HG02623 (cell line): ENCODE measurements around the gene SLC25A33.

Source experiments
- ATAC-seq: cut with Tn5 transposase; IDR thresholded peaks from one replicate; pipeline ENCODE4 v1.9.1; 2021; ENCODE audit warnings: moderate library complexity; ENCODE audit not compliant: unreplicated experiment

The SLC25A33 gene

DNA sequence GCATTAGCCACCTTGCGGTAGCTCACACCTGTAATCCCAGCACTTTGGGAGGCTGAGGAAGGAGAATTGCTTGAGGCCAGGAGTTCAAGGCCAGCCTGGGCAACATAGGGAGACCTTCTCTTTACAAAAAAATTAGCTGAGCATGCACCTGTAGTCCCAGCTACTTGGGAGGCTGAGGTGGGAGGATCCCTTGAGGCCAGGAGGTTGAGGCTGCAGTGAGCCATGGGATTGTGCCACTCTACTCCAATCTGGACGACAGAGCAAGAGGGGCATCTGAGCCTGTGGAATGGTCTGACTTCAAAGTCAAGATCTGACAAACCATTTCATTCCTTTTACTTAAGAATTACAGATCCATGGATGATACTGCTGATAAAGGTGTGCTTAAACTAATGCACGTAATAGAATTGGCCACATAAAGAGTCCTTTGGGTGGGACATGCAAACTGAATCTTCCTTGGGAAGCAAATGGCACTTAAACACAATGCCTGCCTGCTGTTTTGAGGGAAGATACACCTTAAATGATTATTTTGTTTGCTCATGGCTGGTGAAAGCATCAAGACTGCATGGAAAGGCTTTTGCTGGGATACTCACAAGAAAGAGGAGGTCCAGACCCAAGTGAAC, 47.0 kb downstream of the SLC25A33 start:
- no peak for ATAC-seq

DNA sequence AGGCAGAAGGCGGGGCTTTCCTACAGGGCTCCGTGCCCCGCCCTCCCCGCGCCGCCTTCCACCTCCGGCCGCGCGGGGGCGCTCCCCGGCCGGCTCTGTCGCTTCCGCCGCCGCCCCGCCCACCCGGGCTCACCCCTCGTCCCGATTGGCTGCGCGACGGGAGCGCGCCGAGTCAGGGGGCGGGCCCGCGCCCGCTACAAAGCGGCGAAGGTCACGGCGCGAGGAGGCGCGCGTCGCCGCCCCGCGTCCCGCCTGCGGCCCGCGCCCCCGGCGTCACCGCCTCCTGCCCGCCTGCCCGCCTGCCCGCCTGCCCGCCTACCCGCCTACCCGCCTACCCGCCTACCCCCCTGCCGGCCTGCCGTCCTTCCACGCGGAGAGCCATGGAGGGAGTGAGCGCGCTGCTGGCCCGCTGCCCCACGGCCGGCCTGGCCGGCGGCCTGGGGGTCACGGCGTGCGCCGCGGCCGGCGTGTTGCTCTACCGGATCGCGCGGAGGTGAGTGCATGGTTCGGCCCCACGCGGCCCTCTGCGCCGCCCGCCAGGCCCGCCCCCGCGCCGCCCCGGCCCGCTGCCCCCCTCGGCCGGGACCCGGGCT, 49.4 kb downstream of the SLC25A33 start, which contains the start of gene TMEM201:
TMEM201 (plus strand) TSS at position 361 of the 593 bp plus-strand sequence; CDS start at position 381, 20 bp downstream.
- ATAC-seq, result peak; percentile 79

DNA sequence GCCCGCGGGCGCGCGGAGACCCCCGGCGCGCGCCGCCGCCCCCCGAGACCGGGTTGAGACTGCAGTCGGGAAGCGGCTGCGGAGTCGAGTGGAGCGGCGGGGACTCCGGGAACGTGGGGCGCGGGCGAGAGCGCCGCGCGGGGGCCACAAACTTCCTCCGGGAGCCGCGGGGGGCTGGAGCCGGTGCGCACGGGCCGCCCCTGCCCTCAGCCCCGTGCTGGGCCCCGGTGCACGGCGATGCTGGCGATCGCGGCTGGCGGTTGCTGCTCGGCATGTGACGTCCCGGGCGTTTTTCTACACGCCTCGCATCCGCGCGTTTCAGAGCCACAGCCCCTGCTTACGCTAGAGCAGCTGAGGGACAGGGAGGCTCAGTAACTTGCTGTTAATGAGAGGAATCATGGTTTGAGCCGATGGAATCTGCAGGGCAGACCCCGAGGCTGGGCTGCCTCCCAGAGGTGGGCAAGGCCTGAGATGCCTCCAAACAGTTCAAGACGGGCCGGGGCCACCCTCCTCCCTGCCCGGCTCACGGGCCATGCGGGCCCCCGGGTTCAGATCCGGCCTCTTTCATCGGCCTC, 50.0 kb downstream of the SLC25A33 start:
- ATAC-seq, result peak; percentile 12

DNA sequence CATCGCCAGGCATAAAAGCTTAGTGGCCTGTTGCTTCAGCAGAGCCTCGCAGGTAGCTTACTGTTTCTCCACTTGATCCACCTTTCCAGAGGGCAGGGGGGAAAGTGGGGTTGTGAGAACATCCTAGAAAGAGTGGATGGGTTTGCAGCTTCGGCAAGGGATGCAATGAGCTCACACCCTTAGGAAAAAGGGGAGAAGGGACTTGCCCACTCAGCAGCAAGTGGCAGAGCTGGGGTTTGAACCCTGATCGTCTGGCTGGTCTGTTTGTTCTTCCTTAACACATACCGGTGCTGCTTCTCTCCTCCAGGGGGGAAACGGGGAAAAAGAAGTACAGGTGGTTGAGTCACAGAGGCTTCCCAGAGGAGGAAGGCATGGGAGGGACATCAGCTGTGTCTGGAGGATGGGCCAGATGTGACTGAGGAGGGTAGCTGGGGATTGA, 50.5 kb downstream of the SLC25A33 start:
- no peak for ATAC-seq

DNA sequence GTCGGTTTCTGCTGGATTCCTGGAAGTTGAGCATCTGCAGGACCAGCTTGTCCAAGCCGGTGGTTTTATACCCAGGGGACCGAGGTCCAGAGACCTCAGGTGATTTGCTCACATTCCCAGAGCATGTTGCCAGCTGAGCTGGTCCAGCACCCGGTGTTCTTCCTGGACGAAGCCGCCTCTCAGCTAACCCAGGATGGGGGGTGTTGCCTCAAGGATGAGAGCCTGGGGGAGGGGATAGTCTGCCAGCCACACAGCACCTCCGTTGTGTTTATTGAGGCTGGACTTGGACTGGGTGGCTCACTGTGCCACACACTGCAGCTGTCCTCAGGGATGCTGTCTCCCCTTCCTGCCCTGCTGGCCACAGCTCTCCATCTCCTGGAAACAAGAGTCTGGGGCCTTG, 50.9 kb downstream of the SLC25A33 start:
- no peak for ATAC-seq

DNA sequence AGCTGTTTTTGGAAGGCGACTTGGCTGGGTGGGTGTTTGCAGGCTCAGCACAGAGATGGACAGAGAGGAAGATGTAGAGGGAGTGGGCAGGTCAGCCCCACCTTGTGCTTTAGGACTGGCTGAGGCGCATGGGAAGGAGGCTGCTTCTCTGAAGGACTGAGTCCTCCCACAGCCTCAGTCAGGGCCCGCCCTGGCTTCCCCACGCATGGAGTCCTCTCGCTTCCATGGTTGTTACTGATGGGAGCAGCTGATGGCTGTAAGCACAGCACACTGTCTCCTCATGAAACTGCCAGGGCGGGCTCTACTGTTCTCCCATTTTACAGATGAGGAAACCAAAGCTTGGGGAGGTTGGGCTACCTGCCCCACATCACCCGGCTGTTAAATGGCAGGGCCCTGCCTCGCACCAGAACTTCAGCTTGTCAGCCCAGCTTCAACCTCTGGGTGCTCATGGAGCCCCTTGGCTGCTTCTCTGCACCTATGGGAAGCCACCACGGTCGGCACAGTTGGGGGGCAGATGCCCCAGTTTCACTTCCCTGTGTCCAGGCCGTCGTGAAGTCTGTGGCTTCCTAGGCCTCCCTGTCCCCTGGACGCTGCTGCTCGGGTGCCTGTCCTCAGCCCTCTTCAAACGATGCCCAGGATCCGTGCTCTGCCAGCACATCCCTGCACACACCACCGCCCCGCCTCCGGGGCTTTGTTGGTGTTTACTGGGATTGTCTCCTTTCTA, 51.8 kb downstream of the SLC25A33 start:
- no peak for ATAC-seq

DNA sequence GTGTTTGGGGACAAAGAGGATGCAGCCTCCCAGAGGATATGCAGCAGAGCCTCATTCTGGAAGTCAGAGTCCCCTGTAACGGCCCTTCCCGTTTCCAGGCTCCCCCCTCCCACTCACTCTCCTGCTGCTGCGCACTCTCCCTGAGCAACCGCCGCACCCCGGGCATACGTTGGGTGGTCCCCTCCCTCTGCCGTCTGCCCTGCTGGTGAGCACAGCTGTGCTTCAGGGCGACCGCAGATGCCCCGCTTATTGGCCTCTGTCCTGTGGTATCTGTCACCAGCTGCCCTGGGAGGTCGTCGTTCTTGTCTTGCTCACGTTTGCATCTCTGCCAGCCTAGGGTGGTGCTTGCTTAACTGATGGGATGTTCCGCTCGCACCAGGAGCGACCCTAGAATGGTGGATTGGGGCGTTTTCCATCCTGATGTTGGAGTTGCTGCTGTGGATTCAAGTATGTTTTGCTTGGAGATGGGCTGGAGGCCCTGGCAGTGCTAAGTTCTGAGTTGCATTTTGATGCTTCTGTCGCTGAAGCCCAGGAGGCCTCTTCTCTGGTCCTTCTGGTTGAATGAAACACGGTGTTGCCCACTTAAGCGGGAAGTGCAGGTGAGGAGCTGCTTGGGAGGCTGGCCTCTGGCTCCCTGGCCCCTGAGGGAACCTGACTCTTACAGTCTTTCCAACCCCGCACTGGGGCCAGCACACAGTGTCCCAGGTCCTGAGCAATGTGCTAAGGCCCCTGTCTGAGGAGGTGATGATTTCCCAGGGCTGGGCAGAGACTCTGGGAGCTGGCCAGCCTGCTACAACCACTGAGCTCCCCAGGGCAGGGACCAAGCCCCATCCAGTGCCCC, 52.6 kb downstream of the SLC25A33 start:
- no peak for ATAC-seq

DNA sequence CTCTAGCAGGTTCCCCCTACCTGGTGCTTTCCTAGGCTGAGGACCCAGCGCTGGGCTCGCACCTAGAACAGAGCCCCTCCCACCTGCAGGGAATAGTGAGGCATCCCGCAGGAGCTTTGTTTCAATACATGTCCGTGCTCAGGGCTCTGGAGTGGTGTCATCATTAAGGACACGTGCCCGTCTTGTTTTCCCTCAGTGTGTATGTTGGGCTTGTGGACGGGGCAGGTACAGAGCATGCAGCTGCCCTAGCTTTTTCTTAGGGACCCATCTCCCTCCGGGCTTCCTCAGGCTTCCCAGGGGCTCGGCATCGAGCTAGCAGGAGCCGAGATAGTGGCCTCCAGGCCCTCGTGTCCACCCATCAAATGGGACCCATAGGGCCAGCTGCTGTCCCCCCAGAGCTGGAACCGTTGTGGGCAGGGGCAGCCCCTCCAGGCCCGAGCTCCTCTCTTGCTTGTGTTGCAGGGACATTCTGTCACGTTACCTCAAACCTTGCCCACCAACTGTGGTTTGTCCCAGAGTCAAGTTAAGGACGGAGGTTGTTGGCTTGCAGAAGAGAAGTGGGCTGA, 53.3 kb downstream of the SLC25A33 start:
- ATAC-seq, result no peak

DNA sequence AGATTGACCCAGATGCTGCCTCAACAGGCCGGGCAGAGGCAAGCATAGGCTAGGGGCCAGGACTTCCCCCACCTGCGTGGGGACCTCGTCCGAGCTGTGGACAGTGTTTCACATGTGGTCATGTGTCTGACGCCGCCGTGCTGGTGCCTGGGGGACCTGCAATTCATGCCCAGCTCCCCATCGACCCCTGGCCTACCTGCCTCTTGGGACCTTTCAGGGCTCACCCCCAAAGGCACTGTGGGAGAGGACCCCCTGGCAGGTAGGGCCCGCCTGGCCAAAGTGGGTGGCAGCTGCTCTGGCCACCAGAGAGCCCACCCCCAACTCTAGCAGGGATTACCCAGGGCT, 53.9 kb downstream of the SLC25A33 start:
- no peak for ATAC-seq

DNA sequence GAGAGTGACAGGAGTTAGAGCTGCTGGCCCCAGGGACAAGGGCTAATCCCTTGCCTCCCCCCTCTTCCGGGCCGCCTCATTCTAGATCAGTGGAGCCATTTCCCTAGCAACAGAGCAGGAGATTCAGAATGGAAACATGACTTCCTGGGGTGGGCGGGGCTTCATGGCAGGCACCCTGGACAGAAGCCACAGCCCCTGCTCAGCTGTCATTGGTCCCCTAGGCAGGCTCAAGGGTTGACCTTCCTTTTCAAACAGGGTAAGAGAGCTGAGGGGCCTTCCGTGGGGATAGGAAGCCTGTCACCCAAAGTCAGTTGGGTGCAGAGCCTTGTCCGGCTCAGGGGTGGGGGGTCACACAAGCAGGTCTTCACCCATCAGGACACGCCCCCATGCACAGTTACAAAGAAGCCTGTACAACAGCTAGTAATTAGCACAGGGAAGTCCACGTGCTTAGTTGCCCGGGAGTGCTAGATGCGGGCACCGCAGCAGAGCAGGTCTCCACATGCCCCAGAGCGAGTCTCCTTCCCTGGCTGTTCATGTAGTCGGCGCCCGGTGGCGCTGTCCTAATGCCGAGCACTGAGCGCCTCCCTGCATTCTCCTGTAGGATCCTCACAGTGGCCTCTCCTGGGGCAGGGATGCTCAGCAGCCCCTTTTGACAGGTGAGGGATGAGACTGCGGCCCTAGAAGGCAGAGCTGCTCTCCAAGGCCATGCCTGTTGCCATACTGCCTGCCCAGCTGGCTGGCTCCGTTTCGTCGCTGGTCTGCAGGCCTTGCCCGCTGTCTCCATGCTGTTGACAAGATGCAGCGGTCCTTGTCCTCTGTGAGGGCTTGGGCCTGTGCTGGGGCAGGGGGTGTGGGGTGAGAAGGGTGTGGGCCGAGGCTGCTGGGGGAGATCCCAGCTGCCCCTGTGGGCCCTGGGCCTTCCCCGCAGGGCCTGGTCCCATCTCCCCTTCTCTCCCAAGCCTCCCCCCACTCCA, 54.5 kb downstream of the SLC25A33 start:
- ATAC-seq, result no peak

DNA sequence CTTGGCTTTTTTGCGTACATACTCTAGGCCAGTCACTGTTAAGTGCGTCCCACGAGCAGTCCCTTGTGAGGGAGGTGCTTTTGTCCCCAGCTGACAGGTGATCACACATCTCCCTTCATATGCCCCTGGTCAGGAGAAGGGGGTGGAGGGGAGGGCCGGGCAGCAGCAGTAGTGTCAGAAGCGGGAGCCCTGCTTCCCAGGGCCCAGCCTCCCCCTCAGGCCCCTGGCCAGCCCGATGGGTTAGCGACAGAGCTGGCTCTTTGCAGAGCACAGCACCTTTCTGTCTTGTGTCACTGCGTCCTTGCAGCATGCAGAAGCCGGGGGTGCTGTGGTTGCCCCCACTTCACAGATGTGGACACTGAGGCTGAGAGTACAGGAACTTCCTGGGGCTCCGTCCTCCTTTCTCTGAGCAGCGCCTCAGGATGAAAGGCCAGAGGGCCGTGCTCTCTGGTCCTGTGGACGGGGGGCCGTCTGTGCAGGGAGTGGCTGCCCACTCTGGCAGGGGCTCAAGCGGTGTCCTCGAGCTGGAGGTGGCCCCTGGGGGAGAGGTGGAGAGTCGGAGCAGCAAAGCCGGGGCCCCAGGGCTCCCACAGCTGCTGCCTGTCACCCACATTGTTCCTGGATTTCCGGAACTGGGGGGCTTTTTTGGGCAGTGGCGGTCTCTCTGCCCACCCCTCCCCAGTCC, 55.3 kb downstream of the SLC25A33 start:
- ATAC-seq, result no peak

DNA sequence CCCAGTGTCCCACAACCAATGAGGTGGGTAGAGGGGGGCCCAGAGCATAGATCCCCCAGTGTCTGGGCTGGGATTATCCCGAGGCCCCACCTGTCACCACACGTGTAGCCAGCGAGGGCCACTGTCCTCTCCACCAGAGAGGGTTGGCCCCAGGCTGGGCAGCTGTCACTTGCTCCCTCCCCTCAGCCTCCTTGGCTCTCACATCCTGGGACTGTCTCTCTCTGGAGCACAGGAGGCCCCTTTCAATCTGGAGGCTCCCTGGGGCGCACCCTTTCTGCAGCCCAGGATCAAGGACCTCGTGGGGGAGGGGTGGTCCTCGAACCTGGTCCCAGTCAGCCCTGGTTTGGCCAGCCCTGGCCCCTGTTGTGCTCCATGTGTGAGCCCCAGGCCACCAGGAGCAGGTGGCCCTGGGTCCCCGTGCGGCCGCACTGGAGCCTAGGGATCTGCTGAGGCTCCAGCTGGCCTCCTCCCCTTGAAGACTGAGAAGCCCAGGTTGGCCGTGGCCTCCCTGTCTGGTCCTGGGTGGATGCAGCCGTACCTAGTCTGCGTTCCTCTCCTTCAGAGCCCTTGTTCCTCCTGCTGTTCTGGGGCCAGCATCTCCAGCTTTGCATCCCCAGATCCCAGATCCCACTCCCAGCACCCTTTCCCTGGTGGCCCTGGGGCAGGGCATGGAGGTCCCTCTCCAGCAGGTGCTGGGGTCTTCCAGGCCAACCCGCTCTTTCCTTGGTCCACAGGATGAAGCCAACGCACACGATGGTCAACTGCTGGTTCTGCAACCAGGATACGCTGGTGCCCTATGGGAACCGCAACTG, 56.1 kb downstream of the SLC25A33 start:
- ATAC-seq, result no peak

DNA sequence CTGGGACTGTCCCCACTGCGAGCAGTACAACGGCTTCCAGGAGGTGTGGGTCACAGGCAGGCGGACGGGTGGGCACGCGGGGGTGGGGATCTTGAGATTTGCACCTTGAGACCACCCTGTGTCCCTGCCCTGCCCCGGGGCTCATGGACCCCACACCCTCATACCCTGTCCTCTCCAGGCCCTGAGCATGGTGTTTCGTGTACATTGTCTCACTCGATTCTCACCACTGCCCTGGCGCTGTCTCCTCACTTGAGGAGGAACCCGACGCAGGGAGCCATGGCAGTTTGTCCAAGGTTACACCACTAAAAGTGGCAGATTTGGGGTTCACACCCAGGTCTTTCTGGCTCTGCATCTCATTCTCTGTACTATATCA, 56.7 kb downstream of the SLC25A33 start:
- no peak for ATAC-seq

DNA sequence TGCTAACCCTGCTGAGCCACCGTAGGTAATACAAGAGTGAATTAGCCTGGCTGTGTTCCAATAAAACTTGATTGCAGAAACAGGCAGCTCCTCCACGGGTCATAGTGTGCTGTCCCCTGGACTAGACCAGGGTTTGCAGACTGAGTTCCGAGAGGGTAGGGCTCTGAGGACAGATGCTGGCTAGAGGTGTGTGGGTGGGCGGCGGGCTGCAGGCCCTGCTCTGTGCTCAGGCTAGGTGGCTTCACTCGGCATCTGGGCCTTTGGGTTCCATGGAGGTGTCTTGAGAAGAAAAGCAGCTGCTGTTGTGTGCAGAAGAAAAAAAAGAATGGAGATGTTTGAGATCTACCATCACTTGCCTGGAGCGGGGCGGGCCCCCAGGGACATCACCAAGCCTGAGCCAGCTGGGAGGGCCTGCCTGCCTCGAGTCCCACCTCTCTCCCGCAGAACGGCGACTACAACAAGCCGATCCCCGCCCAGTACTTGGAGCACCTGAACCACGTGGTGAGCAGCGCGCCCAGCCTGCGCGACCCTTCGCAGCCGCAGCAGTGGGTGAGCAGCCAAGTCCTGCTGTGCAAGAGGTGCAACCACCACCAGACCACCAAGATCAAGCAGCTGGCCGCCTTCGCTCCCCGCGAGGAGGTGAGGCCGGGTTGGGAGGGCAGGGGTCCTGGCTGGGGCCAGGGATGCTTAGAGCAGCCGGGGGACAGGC, 57.3 kb downstream of the SLC25A33 start:
- no peak for ATAC-seq

DNA sequence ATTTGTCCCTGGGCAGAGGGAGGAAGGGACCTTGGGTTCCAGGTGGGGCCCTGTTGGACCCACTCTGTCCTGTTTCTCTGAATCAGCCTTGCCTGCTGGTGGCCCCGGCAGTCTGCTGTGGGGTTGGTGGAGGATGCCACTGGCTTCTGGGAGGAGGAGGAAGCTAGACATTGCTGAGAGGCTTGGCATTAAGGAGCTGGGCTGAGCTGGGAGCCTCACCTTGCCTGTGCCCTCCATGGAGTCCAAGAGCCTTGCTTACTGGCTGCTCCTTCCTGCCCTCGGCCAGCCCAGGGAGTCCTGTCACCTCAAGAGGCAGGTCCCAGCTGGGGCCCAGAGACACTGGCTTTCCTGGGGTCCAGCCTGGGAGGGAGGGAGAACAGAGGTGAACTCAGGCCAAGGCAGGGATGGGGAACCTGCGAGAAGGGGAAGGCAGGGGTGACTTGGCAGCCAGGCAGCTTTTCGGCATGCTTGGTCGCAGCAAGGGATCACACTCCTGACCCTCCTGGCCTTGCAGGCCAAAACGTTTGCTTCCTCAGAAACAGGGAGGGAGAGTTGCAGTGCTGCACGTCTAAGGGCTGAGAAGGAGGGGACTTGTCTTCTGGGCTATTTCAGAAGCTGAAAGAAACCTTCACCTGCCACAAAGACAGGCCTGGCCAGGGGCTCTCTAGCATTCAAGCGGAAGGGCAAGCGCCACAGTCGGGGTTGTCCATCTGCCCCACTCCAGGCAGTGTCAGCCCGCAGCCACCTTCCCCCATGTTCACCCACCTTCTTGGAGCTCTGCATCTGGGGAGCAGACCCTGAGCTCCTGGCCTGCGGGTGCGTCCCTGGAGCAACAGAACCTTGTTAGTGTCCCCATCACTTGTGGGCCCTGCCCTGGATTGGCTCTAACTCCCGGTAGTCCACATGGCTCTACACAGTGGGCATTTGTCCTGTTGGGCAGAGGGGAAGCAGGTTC, 58.4 kb downstream of the SLC25A33 start:
- no peak for ATAC-seq

DNA sequence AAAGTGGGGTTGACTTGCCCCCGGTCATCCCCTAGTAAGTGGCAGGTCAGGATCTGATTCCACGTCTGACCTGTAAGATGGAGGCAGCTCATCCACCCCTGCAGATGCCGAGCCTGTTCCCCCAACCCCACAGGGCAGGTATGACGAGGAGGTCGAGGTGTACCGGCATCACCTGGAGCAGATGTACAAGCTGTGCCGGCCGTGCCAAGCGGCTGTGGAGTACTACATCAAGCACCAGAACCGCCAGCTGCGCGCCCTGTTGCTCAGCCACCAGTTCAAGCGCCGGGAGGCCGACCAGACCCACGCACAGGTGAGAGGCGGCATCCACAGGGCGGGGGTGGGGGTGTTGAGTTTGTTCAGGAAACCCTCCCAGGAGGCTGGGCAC, 59.0 kb downstream of the SLC25A33 start:
- no peak for ATAC-seq

DNA sequence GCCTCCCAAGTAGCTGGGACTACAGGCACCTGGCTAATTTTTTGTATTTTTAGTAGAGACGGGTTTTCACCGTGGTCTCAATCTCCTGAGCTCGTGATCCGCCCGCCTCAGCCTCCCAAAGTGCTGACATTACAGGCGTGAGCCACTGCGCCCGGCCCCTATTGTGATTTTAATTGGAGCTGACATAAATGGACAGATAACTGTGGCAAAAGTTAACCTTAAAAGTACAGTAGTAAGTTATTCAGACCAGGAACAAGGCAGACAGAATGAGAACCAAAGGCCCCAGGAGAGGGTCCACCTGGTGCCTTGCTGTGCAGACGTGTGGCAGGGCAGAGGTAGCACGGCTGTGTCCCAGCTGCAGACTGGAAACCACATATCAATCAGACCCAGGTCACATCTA, 60.5 kb downstream of the SLC25A33 start:
- ATAC-seq, result no peak
